Nephron progenitor cell (in vitro differentiated cells): ENCODE results near the gene HSPA4.

Experiments
- DNase-seq: peaks from one replicate; pipeline ENCODE4 v3.0.0; 2021
- H3K27ac Mint-ChIP-seq: 2 replicates; pipeline ENCODE4 v1.8.0; 2021; ENCODE audit warnings: mild to moderate bottlenecking, moderate library complexity, mixed read lengths
- H3K27me3 Mint-ChIP-seq: 2 replicates; pipeline ENCODE4 v1.8.0; 2021; ENCODE audit warnings: mild to moderate bottlenecking, low read depth, mixed read lengths; ENCODE audit not compliant: poor library complexity
- H3K36me3 Mint-ChIP-seq: 2 replicates; pipeline ENCODE4 v1.8.0; 2021; ENCODE audit warnings: low read depth, mixed read lengths
- H3K4me1 Mint-ChIP-seq: 2 replicates; pipeline ENCODE4 v1.8.0; 2021; ENCODE audit warnings: mixed read lengths
- H3K4me3 Mint-ChIP-seq: 2 replicates; pipeline ENCODE4 v1.8.0; 2021; ENCODE audit warnings: mild to moderate bottlenecking, moderate library complexity, mixed read lengths
- H3K9me3 Mint-ChIP-seq: 2 replicates; pipeline ENCODE4 v1.8.0; 2021; ENCODE audit warnings: mild to moderate bottlenecking, moderate library complexity, mixed read lengths
- CTCF ChIP-seq: fragments of 200-600 bp; sonication (generic); IDR thresholded peaks from 2 replicates; pipeline ENCODE4 v1.5.0; 2021; ENCODE audit warnings: antibody characterized with exemption

The HSPA4 gene

GRCh38 chr5:133155326-133155969 lies 103.6 kb downstream of the HSPA4 start:
- no peak for DNase-seq
- no peak overlapping the region for H3K4me3 Mint-ChIP-seq
- no peak for TF ChIP-seq CTCF
- H3K9me3 Mint-ChIP-seq: no peaks in the 10 kb centered on the region
- peaks cover 15% of the 10 kb centered on the region for H3K27me3 Mint-ChIP-seq
- H3K4me1 Mint-ChIP-seq: peaks cover under 1% of the 10 kb centered on the region
- H3K27ac Mint-ChIP-seq: no peak overlapping the region
- H3K36me3 Mint-ChIP-seq: no peaks in the 10 kb centered on the region
